IMR-90 (cell line): ENCODE measurements around the gene PARP2. TPM values are rescaled to one million over a fixed set of nuclear protein-coding genes. Genes with fewer than 3 reads are reported as not detected.

ENCODE experiments used
- ATAC-seq: fragments of 200-7000 bp; cut with Tn5 transposase; 2 replicates; pipeline ENCODE4 v1.9.1; 2020; ENCODE audit warnings: low read depth, mild to moderate bottlenecking, moderate library complexity
- BruUV-seq: library from RNA; stranded (reverse); fragments of 400-500 nt; replicated peaks from 2 replicates; lab custom pipeline; 2021; lab: Mats Ljungman, UMichigan
- CTCF ChIA-PET: fragments of 300-600 bp; formaldehyde crosslinking; extraction: SDS; loops from one replicate; lab custom pipeline; 2021; ENCODE audit warnings: antibody characterized with exemption; lab: Yijun Ruan, JAX
- POLR2A ChIA-PET: fragments of 300-600 bp; sonication (Branson Sonifier 250); formaldehyde crosslinking; loops from one replicate; lab custom pipeline; 2022; ENCODE audit warnings: antibody characterized with exemption; ENCODE audit not compliant: unreplicated experiment; lab: Charles Lee
- DNase-seq: peaks from one replicate; pipeline ENCODE4 v3.0.0; 2013
- H2AFZ ChIP-seq: replicated peaks from 2 replicates; pipeline ENCODE3; 2013; ENCODE audit warnings: low read length, mild to moderate bottlenecking; ENCODE audit not compliant: poor library complexity
- H2AK5ac ChIP-seq: 2 replicates; pipeline ENCODE4 v1.6.1; 2013; ENCODE audit warnings: low read depth, low read length, inconsistent platforms
- H2AK9ac ChIP-seq: replicated peaks from 2 replicates; pipeline ENCODE3; 2013; ENCODE audit warnings: mild to moderate bottlenecking, low read depth, low read length, moderate library complexity; ENCODE audit not compliant: poor library complexity
- H2BK120ac ChIP-seq: 2 replicates; pipeline ENCODE4 v1.6.1; 2013; ENCODE audit warnings: low read depth, low read length, inconsistent platforms
- H2BK15ac ChIP-seq: 3 replicates; pipeline ENCODE4 v1.6.1; 2013; ENCODE audit warnings: low read depth, low read length, inconsistent platforms
- H2BK20ac ChIP-seq: 2 replicates; pipeline ENCODE4 v1.6.1; 2013; ENCODE audit warnings: low read depth, mild to moderate bottlenecking, inconsistent platforms, low read length, moderate library complexity
- H2BK5ac ChIP-seq: 2 replicates; pipeline ENCODE4 v1.6.1; 2013; ENCODE audit warnings: mild to moderate bottlenecking, low read depth, low read length, inconsistent platforms; ENCODE audit not compliant: poor library complexity, severe bottlenecking
- H3K14ac ChIP-seq: replicated peaks from 2 replicates; pipeline ENCODE4 v1.6.1; 2013; ENCODE audit warnings: low read depth, low read length, inconsistent platforms
- H3K18ac ChIP-seq: 2 replicates; pipeline ENCODE4 v1.6.1; 2013; ENCODE audit warnings: low read depth, low read length, control low read depth
- H3K23ac ChIP-seq: 2 replicates; pipeline ENCODE4 v1.6.1; 2013; ENCODE audit warnings: low read depth, low read length, inconsistent platforms
- H3K27ac ChIP-seq: 2 replicates; pipeline ENCODE4 v1.5.1; 2013; ENCODE audit warnings: mild to moderate bottlenecking, control low read depth, low read length; ENCODE audit not compliant: insufficient read depth
- H3K27me3 ChIP-seq: 2 replicates; pipeline ENCODE4 v1.6.1; 2013; ENCODE audit warnings: low read length; ENCODE audit not compliant: control insufficient read depth, insufficient read depth
- H3K36me3 ChIP-seq: 2 replicates; pipeline ENCODE4 v1.6.1; 2013; ENCODE audit warnings: low read length, mixed read lengths; ENCODE audit not compliant: control insufficient read depth, insufficient read depth
- H3K4ac ChIP-seq: 2 replicates; pipeline ENCODE4 v1.6.1; 2013; ENCODE audit warnings: low read depth, low read length, inconsistent platforms
- H3K4me1 ChIP-seq: 2 replicates; pipeline ENCODE4 v1.6.1; 2013; ENCODE audit warnings: low read length, mixed read lengths; ENCODE audit not compliant: control insufficient read depth, insufficient read depth
- H3K4me2 ChIP-seq: 2 replicates; pipeline ENCODE4 v1.6.1; 2013; ENCODE audit warnings: low read depth, mild to moderate bottlenecking, control low read depth, low read length, moderate library complexity
- H3K4me3 ChIP-seq: 2 replicates; pipeline ENCODE4 v1.5.1; 2013; ENCODE audit warnings: low read depth, mild to moderate bottlenecking, control low read depth, low read length, moderate library complexity; ENCODE audit not compliant: insufficient read depth
- H3K56ac ChIP-seq: 2 replicates; pipeline ENCODE4 v1.6.1; 2013; ENCODE audit warnings: low read length, inconsistent platforms; ENCODE audit not compliant: insufficient read depth; ENCODE audit errors: extremely low read depth
- H3K79me1 ChIP-seq, 2 experiments: 2 replicates each; pipeline ENCODE4 v1.6.1; 2013; ENCODE audit warnings: low read length in 2 of 2, inconsistent platforms in 1 of 2, low read depth in 1 of 2
- H3K9ac ChIP-seq: 2 replicates; pipeline ENCODE4 v1.6.1; 2013; ENCODE audit warnings: low read depth, low read length, control low read depth
- H3K9me1 ChIP-seq: 2 replicates; pipeline ENCODE4 v1.6.1; 2013; ENCODE audit warnings: low read length, inconsistent platforms; ENCODE audit not compliant: insufficient read depth
- H3K9me3 ChIP-seq: 2 replicates; pipeline ENCODE4 v1.6.1; 2013; ENCODE audit warnings: low read length; ENCODE audit not compliant: control insufficient read depth, insufficient read depth
- H4K20me1 ChIP-seq: 2 replicates; pipeline ENCODE4 v1.6.1; 2013; ENCODE audit warnings: low read length, inconsistent platforms; ENCODE audit not compliant: insufficient read depth
- H4K5ac ChIP-seq: 2 replicates; pipeline ENCODE4 v1.6.1; 2013; ENCODE audit warnings: mild to moderate bottlenecking, low read depth, low read length, control low read depth
- H4K8ac ChIP-seq, 2 experiments: 2 replicates each; pipeline ENCODE4 v1.6.1; 2013; ENCODE audit warnings: low read depth in 2 of 2, low read length in 2 of 2, control low read depth in 1 of 2, inconsistent platforms in 1 of 2
- H4K91ac ChIP-seq: 2 replicates; pipeline ENCODE4 v1.6.1; 2013; ENCODE audit warnings: low read depth, low read length, inconsistent platforms; ENCODE audit not compliant: insufficient read depth
- BHLHE40 ChIP-seq: fragments of 150-350 bp; IDR thresholded peaks from 2 replicates; pipeline ENCODE4 v1.6.1; 2016; ENCODE audit warnings: mild to moderate bottlenecking, low read depth, low read length
- CEBPB ChIP-seq: IDR thresholded peaks from 2 replicates; pipeline ENCODE4 v1.6.1; 2012; ENCODE audit warnings: low read depth, low read length, improper control_type of control experiment
- CTCF ChIP-seq: conservative IDR thresholded peaks from 2 replicates; pipeline ENCODE4 v1.5.1; 2012; ENCODE audit warnings: mild to moderate bottlenecking, low read depth, low read length, improper control_type of control experiment
- ELK1 ChIP-seq: fragments of 150-350 bp; IDR thresholded peaks from 2 replicates; pipeline ENCODE4 v1.6.1; 2016; ENCODE audit warnings: low read depth, mild to moderate bottlenecking, low read length, moderate library complexity, borderline replicate concordance
- FOS ChIP-seq: fragments of 150-350 bp; IDR thresholded peaks from 2 replicates; pipeline ENCODE4 v1.6.1; 2016; ENCODE audit warnings: low read depth, low read length
- MAFK ChIP-seq: IDR thresholded peaks from 2 replicates; pipeline ENCODE4 v1.6.1; 2012; ENCODE audit warnings: low read depth, low read length, improper control_type of control experiment
- MAZ ChIP-seq: IDR thresholded peaks from 2 replicates; pipeline ENCODE4 v1.6.1; 2012; ENCODE audit warnings: low read depth, mild to moderate bottlenecking, low read length, improper control_type of control experiment, moderate library complexity, borderline replicate concordance
- MXI1 ChIP-seq: IDR thresholded peaks from 2 replicates; pipeline ENCODE4 v1.6.1; 2012; ENCODE audit warnings: low read depth, mild to moderate bottlenecking, low read length, moderate library complexity, borderline replicate concordance
- NFE2L2 ChIP-seq: fragments of 150-350 bp; IDR thresholded peaks from 2 replicates; pipeline ENCODE4 v1.6.1; 2016; ENCODE audit warnings: low read depth, mild to moderate bottlenecking, low read length
- POLR2A ChIP-seq: IDR thresholded peaks from 2 replicates; pipeline ENCODE4 v1.6.1; 2012; ENCODE audit warnings: mild to moderate bottlenecking, low read depth, low read length
- RAD21 ChIP-seq: IDR thresholded peaks from 2 replicates; pipeline ENCODE4 v1.6.1; 2012; ENCODE audit warnings: low read length, improper control_type of control experiment
- RCOR1 ChIP-seq: IDR thresholded peaks from 2 replicates; pipeline ENCODE4 v1.6.1; 2012; ENCODE audit warnings: mild to moderate bottlenecking, low read length, improper control_type of control experiment; ENCODE audit not compliant: insufficient replicate concordance
- RFX5 ChIP-seq: IDR thresholded peaks from 2 replicates; pipeline ENCODE4 v1.8.0; 2012; ENCODE audit warnings: low read depth, mild to moderate bottlenecking, low read length, moderate library complexity
- SMC3 ChIP-seq: fragments of 150-350 bp; IDR thresholded peaks from 2 replicates; pipeline ENCODE4 v1.6.1; 2016; ENCODE audit warnings: low read depth, mild to moderate bottlenecking, antibody characterized with exemption, low read length, moderate library complexity
- WGBS, 2 experiments: methylation state at CpG; one replicate each; pipeline versions ENCODE4 v1.1.5 to v1.1.7; 2013; ENCODE audit warnings: missing lambda C conversion rate in 2 of 2; ENCODE audit not compliant: insufficient read length in 1 of 2; ENCODE audit errors: extremely low coverage in 2 of 2; 5-methylcytosine and 5-hydroxymethylcytosine counted together
- dilution Hi-C: fragments of 300-500 bp; cut with HindIII; formaldehyde crosslinking; loops from one replicate; pipeline ENCODE4 v1.14.3; 2018; ENCODE audit warnings: low sequenced_read_pairs; ENCODE audit not compliant: unreplicated experiment
- in situ Hi-C: fragments of 300-500 bp; cut with MboI; formaldehyde crosslinking; loops from 3 replicates; pipeline ENCODE4 v1.14.3; 2019; ENCODE audit warnings: low sequenced_read_pairs, inconsistent platforms, mixed read lengths
- intact Hi-C: fragments of 100-400 bp; cut with micrococcal nuclease; formaldehyde crosslinking; loops from 2 replicates; pipeline ENCODE4 v1.10.0; 2022
- polyA plus RNA-seq, 3 experiments: library from polyadenylated mRNA; depleted of rRNA; stranded (reverse); fragments of >200 nt; gene quantifications; 2 replicates each; pipeline ENCODE4 v1.2.3, GENCODE V29; 2012; ENCODE audit warnings: low replicate concordance in 1 of 3
- total RNA-seq: library from RNA; depleted of rRNA; stranded (reverse); fragments of >200 nt; gene quantifications from 2 replicates; pipeline ENCODE4 v1.2.3, GENCODE V29; 2012

PARP2 gene
- total and polyA plus RNA-seq, 2 of the 4 experiments (the other 2 are of a cell fraction) = 11.7 to 19.1 TPM

GRCh38 chr14:20305265-20306078, 38.0 kb upstream of the PARP2 start, which contains the start of gene TTC5:
TSS of gene TTC5 (minus strand) at chr14:20305951. CDS start at chr14:20305937, 14 bp downstream.
- peak within 1 kb of the TSS; percentile 93 for H3K9ac ChIP-seq
- peak within 1 kb of the TSS; percentile 83 for H4K5ac ChIP-seq
- BruUV-seq = no TSS peak
- POLR2A ChIA-PET = no interaction called here
- no peaks in the 10 kb centered on the region for H4K20me1 ChIP-seq
- TF ChIP-seq NFE2L2 (no peak), FOS (no peak), POLR2A (no peak), MXI1 (peak; percentile 69; the same call in 1 of the 2 replicates), MAZ (no peak), ELK1 (no peak), SMC3 (0 out of 2 replicates have a peak, but pooled peaks have one; percentile 22), CTCF (peak; percentile 95), MAFK (no peak; the same call in 1 of the 2 replicates), RCOR1 (no peak), RFX5 (no peak), CEBPB (no peak), RAD21 (peak; percentile 34), BHLHE40 (peak; percentile 33; the same call in 1 of the 2 replicates)
- peak within 1 kb of the TSS; percentile 72; the same call in 1 of the 2 replicates for H3K56ac ChIP-seq
- H3K4me3 ChIP-seq = peak within 1 kb of the TSS; percentile 74
- CTCF ChIA-PET = no interaction called here
- H3K79me1 ChIP-seq = peaks cover 12 to 26% of the 10 kb centered on the region in 2 experiments
- H3K36me3 ChIP-seq = peaks cover 4% of the 10 kb centered on the region; the same call in 1 of the 2 replicates
- 0% methylated on average over 18 of the region's 27 CpGs; no CpG with 5 or more reads in 1 of the 2 experiments for WGBS, 2 experiments
- peak within 1 kb of the TSS; percentile 66 for H2BK5ac ChIP-seq
- peak; percentile 96 for ATAC-seq
- H3K4me1 ChIP-seq = peaks cover 2% of the 10 kb centered on the region
- dilution Hi-C loops = no loop called here
- intact Hi-C loops = loop anchor here (1.0 kb wide), 1 partner anchor 38 kb away; the partner anchor contains the start of gene PARP2
- H3K9me3 ChIP-seq = no peaks in the 10 kb centered on the region
- peak; percentile 89 for DNase-seq
- peak within 1 kb of the TSS; percentile 82 for H3K23ac ChIP-seq
- in situ Hi-C loops = no loop called here
- H2BK20ac ChIP-seq = no peak within 1 kb of the TSS
- peak within 1 kb of the TSS; percentile 76 for H3K27ac ChIP-seq
- H2AFZ ChIP-seq = peak within 1 kb of the TSS; percentile 92
- peak within 1 kb of the TSS; percentile 76; the same call in 1 of the 2 replicates for H3K14ac ChIP-seq
- no peak within 1 kb of the TSS for H2AK9ac ChIP-seq
- peak within 1 kb of the TSS; percentile 90; the same call in 1 of the 2 replicates for H4K91ac ChIP-seq
- peak within 1 kb of the TSS; percentile 88 for H3K4me2 ChIP-seq
- no peak within 1 kb of the TSS for H2BK120ac ChIP-seq
- H3K4ac ChIP-seq = peak within 1 kb of the TSS; percentile 86
- 0 out of 2 replicates have a peak, but pooled peaks cover 4% of the 10 kb centered on the region for H3K9me1 ChIP-seq
- H3K18ac ChIP-seq = 0 out of 2 replicates have a peak within 1 kb of the TSS, but pooled peaks have one; percentile 45
- no peak within 1 kb of the TSS for H2AK5ac ChIP-seq
- H2BK15ac ChIP-seq = no peak within 1 kb of the TSS; the same call in 2 of the 3 replicates
- H3K27me3 ChIP-seq = no peaks in the 10 kb centered on the region
- H4K8ac ChIP-seq = peak within 1 kb of the TSS; percentile 92 to 97
